SK-N-SH (cell line): Measurements from ENCODE around the gene CRYBB3. TPM values are rescaled to one million over a fixed set of nuclear protein-coding genes. Genes with fewer than 3 reads are reported as not detected.
A peak's percentile ranks its signal among the peaks of the same experiment; 100 is the strongest.

Source experiments
- CTCF ChIA-PET: fragments of 300-600, 350-600 bp; formaldehyde crosslinking; extraction: SDS; loops from one replicate; lab custom pipeline; 2021; lab: Yijun Ruan, JAX
- POLR2A ChIA-PET: fragments of 350-600 bp; sonication (Branson Sonifier 250); formaldehyde crosslinking; extraction: SDS; loops from one replicate; lab custom pipeline; 2020; ENCODE audit warnings: antibody characterized with exemption, inconsistent platforms; lab: Yijun Ruan, JAX
- DNase-seq: peaks from one replicate; pipeline ENCODE4 v3.0.0; 2012
- H2AFZ ChIP-seq: fragments of 200-600 bp; sonication (generic); 2 replicates; pipeline ENCODE4 v1.8.1; 2016; ENCODE audit warnings: antibody characterized with exemption, mild to moderate bottlenecking, low read depth
- H3F3A ChIP-seq: fragments of 200-600 bp; sonication (generic); replicated peaks from 2 replicates; pipeline ENCODE3; 2016; ENCODE audit warnings: antibody characterized with exemption, mild to moderate bottlenecking; ENCODE audit not compliant: insufficient read depth
- H3K27ac ChIP-seq, 2 experiments: fragments of 200-500 bp in 1 of 2; fragments of 200-600 bp in 1 of 2; sonication (Bioruptor generic) in 1 of 2; sonication (generic), shearing (Covaris generic) in 1 of 2; 2 replicates each; pipeline versions ENCODE4 v1.5.1 to v1.6.1; 2014 to 2016; ENCODE audit warnings: low read depth in 2 of 2, inconsistent platforms in 1 of 2, low read length in 1 of 2, mild to moderate bottlenecking in 1 of 2, mixed read lengths in 1 of 2
- H3K27me3 ChIP-seq: fragments of 200-600 bp; sonication (generic), shearing (Covaris generic); 2 replicates; pipeline ENCODE4 v1.6.1; 2016; ENCODE audit warnings: mixed run types; ENCODE audit not compliant: insufficient read depth
- H3K36me3 ChIP-seq, 2 experiments: fragments of 200-500 bp in 1 of 2; fragments of 200-600 bp in 1 of 2; sonication (Bioruptor generic) in 1 of 2; sonication (generic) in 1 of 2; replicated peaks in 1 of 2; 2 replicates each; pipeline versions ENCODE3 to v1.5.1; 2014 to 2016; ENCODE audit warnings: low read length in 1 of 2, mild to moderate bottlenecking in 1 of 2; ENCODE audit not compliant: insufficient read depth in 2 of 2, control insufficient read depth in 1 of 2
- H3K4me1 ChIP-seq, 2 experiments: fragments of 200-500 bp in 1 of 2; fragments of 200-600 bp in 1 of 2; sonication (Bioruptor generic) in 1 of 2; sonication (generic), shearing (Covaris generic) in 1 of 2; 2 replicates each; pipeline versions ENCODE4 v1.5.1 to v1.6.1; 2014 to 2016; ENCODE audit warnings: low read depth in 1 of 2, low read length in 1 of 2, mixed run types in 1 of 2; ENCODE audit not compliant: insufficient read depth in 2 of 2, control insufficient read depth in 1 of 2
- H3K4me2 ChIP-seq: fragments of 200-600 bp; sonication (generic), shearing (Covaris generic); 2 replicates; pipeline ENCODE4 v1.6.1; 2017; ENCODE audit warnings: mixed run types
- H3K4me3 ChIP-seq, 2 experiments: fragments of 200-500 bp in 1 of 2; fragments of 200-600 bp in 1 of 2; sonication (Bioruptor generic) in 1 of 2; sonication (generic), shearing (Covaris generic) in 1 of 2; 2 replicates each; pipeline versions ENCODE4 v1.5.1 to v1.8.1; 2014 to 2016; ENCODE audit warnings: low read depth in 2 of 2, inconsistent platforms in 1 of 2, low read length in 1 of 2, mild to moderate bottlenecking in 1 of 2, mixed read lengths in 1 of 2, moderate library complexity in 1 of 2
- H3K79me2 ChIP-seq: fragments of 200-600 bp; sonication (generic); 2 replicates; pipeline ENCODE4 v1.8.1; 2017; ENCODE audit warnings: mild to moderate bottlenecking; ENCODE audit not compliant: insufficient read depth
- H3K9ac ChIP-seq: fragments of 200-600 bp; sonication (generic); 2 replicates; pipeline ENCODE4 v1.6.1; 2017; ENCODE audit warnings: mixed run types
- H3K9me2 ChIP-seq: fragments of 200-600 bp; sonication (generic); 2 replicates; pipeline ENCODE4 v1.6.1; 2017; ENCODE audit warnings: mixed run types
- H3K9me3 ChIP-seq: fragments of 200-600 bp; sonication (generic); 2 replicates; pipeline ENCODE4 v1.6.1; 2017; ENCODE audit warnings: mixed run types, mild to moderate bottlenecking, moderate library complexity
- H4K20me1 ChIP-seq: fragments of 200-600 bp; sonication (generic); 2 replicates; pipeline ENCODE4 v1.6.1; 2017; ENCODE audit warnings: mild to moderate bottlenecking, mixed run types; ENCODE audit not compliant: insufficient read depth
- CHD2 ChIP-seq: fragments of 150-350 bp; IDR thresholded peaks from 2 replicates; pipeline ENCODE4 v1.6.1; 2018; ENCODE audit warnings: low read length; ENCODE audit not compliant: partially characterized antibody
- EP300 ChIP-seq, 2 experiments: IDR thresholded peaks; 2 replicates each; pipeline versions ENCODE4 v1.4.0 to v1.6.1; 2012; ENCODE audit warnings: borderline replicate concordance in 1 of 2, low read depth in 1 of 2, low read length in 1 of 2
- FOXJ3 ChIP-seq: sonication (generic); formaldehyde crosslinking; IDR thresholded peaks from 2 replicates; pipeline ENCODE4 v1.5.1; 2020; ENCODE audit warnings: mild to moderate bottlenecking, missing genetic modification reagents
- FOXM1 ChIP-seq: IDR thresholded peaks from 2 replicates; pipeline ENCODE4 v1.4.0; 2012; ENCODE audit warnings: low read depth, mild to moderate bottlenecking
- GABPA ChIP-seq: IDR thresholded peaks from 2 replicates; pipeline ENCODE4 v1.4.0; 2012; ENCODE audit warnings: low read depth, mild to moderate bottlenecking
- MAX ChIP-seq: IDR thresholded peaks from 2 replicates; pipeline ENCODE4 v1.4.0; 2012; ENCODE audit warnings: low read depth
- MEF2A ChIP-seq: IDR thresholded peaks from 2 replicates; pipeline ENCODE4 v1.4.0; 2012; ENCODE audit warnings: low read depth, borderline replicate concordance
- MXI1 ChIP-seq: IDR thresholded peaks from 2 replicates; pipeline ENCODE4 v1.6.1; 2012; ENCODE audit warnings: mild to moderate bottlenecking, low read depth, low read length, improper control_type of control experiment
- NFIC ChIP-seq: IDR thresholded peaks from 2 replicates; pipeline ENCODE4 v1.4.0; 2012; ENCODE audit warnings: borderline replicate concordance
- PBX3 ChIP-seq: IDR thresholded peaks from 2 replicates; pipeline ENCODE4; 2012
- POLR2AphosphoS5 ChIP-seq: IDR thresholded peaks from 2 replicates; pipeline ENCODE4 v1.6.1; 2012; ENCODE audit warnings: low read depth, low read length
- REST ChIP-seq: IDR thresholded peaks from 2 replicates; pipeline ENCODE4 v1.6.1; 2012; ENCODE audit warnings: mild to moderate bottlenecking, low read depth, low read length, moderate library complexity
- RFX5 ChIP-seq: IDR thresholded peaks from 2 replicates; pipeline ENCODE4 v1.6.1; 2012; ENCODE audit warnings: mild to moderate bottlenecking, improper control_type of control experiment, low read length
- SMC3 ChIP-seq: IDR thresholded peaks from 2 replicates; pipeline ENCODE4 v1.6.1; 2012; ENCODE audit warnings: low read depth, low read length, improper control_type of control experiment
- TAF1 ChIP-seq: IDR thresholded peaks from 2 replicates; pipeline ENCODE4 v1.6.1; 2012; ENCODE audit warnings: low read depth, mild to moderate bottlenecking, low read length, moderate library complexity, borderline replicate concordance
- TCF12 ChIP-seq: IDR thresholded peaks from 2 replicates; pipeline ENCODE4 v1.4.0; 2012
- TEAD4 ChIP-seq: IDR thresholded peaks from 2 replicates; pipeline ENCODE4 v1.4.0; 2012; ENCODE audit warnings: mild to moderate bottlenecking, borderline replicate concordance; ENCODE audit not compliant: insufficient read depth
- ZBTB33 ChIP-seq: IDR thresholded peaks from 2 replicates; pipeline ENCODE4 v1.4.0; 2012; ENCODE audit warnings: low read depth, borderline replicate concordance
- WGBS: methylation state at CpG from one replicate; pipeline ENCODE4 v1.1.6; 2017; ENCODE audit warnings: low lambda C conversion rate; 5-methylcytosine and 5-hydroxymethylcytosine counted together
- polyA plus RNA-seq, 3 experiments: library from polyadenylated mRNA; depleted of rRNA; stranded (reverse); fragments of >200 nt; gene quantifications; 2 replicates each; pipeline ENCODE4 v1.2.3, GENCODE V29; 2012

CRYBB3 gene
- polyA plus RNA-seq, 1 of the 3 experiments (the other 2 are of a cell fraction) = 0.35 TPM

GRCh38 chr22:25153961-25154666 lies 45.5 kb upstream of the CRYBB3 start:
- peaks cover 0 to 18% of the 10 kb centered on the region in 2 experiments; a peak in 1 of 4 replicates for H3K4me1 ChIP-seq
- H3K9me2 ChIP-seq = no peaks in the 10 kb centered on the region
- ChIA-PET POLR2A (interaction anchor here (1.2 kb wide), 1 partner anchor 11 kb away, joined by 5 read pairs; no protein-coding TSS in a partner anchor), CTCF (interaction anchor here (1.2 to 1.4 kb wide), 2 partner anchors 10 to 48 kb away, joined by 3 to 4 read pairs; no protein-coding TSS in a partner anchor)
- H4K20me1 ChIP-seq = peaks cover 9% of the 10 kb centered on the region
- H3K9me3 ChIP-seq = no peaks in the 10 kb centered on the region
- DNase-seq = peak; percentile 57
- H2AFZ ChIP-seq = no peak overlapping the region
- H3K79me2 ChIP-seq = no peaks in the 10 kb centered on the region
- H3K27ac ChIP-seq = peak overlapping the region in 1 of 2 experiments; percentile 85; a peak in 2 of 4 replicates
- TF ChIP-seq NFIC (peak; percentile 53), EP300 (IDR thresholded peaks at IDR 0.05; ENCODE audit: borderline replicate concordance in 1 of 2, low read depth in 1 of 2, low read length in 1 of 2) (0 out of 4 replicates have a peak, but pooled peaks of 1 of the 2 experiments have one; percentile 15), TCF12 (peak; percentile 77), CHD2 (no peak), MXI1 (peak; percentile 23; the same call in 1 of the 2 replicates), TAF1 (no peak), PBX3 (peak; percentile 43), MAX (no peak), MEF2A (no peak)
- H3F3A ChIP-seq = no peaks in the 10 kb centered on the region
- 62% methylated on average over 7 of the region's 8 CpGs for WGBS
- H3K36me3 ChIP-seq = no peaks in the 10 kb centered on the region
- no peak overlapping the region for H3K4me3 ChIP-seq
- no peak overlapping the region for H3K9ac ChIP-seq
- peak overlapping the region; percentile 23; the same call in 1 of the 2 replicates for H3K4me2 ChIP-seq
- H3K27me3 ChIP-seq = no peaks in the 10 kb centered on the region

- H3K9ac ChIP-seq = no peak overlapping the region
- no peak for DNase-seq
- 70% methylated on average over 2 of the region's 2 CpGs for WGBS
- peaks cover 0 to 18% of the 10 kb centered on the region in 2 experiments; a peak in 1 of 4 replicates for H3K4me1 ChIP-seq
- H3K4me2 ChIP-seq = peak overlapping the region; percentile 23; the same call in 1 of the 2 replicates
- H3K9me3 ChIP-seq = no peaks in the 10 kb centered on the region
- H2AFZ ChIP-seq = no peak overlapping the region
- H3K36me3 ChIP-seq = no peaks in the 10 kb centered on the region
- H3F3A ChIP-seq = no peaks in the 10 kb centered on the region
- no peaks in the 10 kb centered on the region for H3K79me2 ChIP-seq
- POLR2A ChIA-PET = interaction anchor here (1.2 kb wide), 1 partner anchor 11 kb away, joined by 5 read pairs; no protein-coding TSS in a partner anchor
- H3K27me3 ChIP-seq = no peaks in the 10 kb centered on the region
- peaks cover 9% of the 10 kb centered on the region for H4K20me1 ChIP-seq
- no peak overlapping the region for H3K4me3 ChIP-seq
- H3K9me2 ChIP-seq = no peaks in the 10 kb centered on the region
- H3K27ac ChIP-seq = peak overlapping the region in 1 of 2 experiments; percentile 85; a peak in 2 of 4 replicates
- CTCF ChIA-PET = interaction anchor here (1.2 kb wide), 1 partner anchor 9 kb away, joined by 3 read pairs; no protein-coding TSS in a partner anchor
- TF ChIP-seq FOXJ3 (CRISPR knock-in tag) (no peak), RFX5 (no peak), TCF12 (no peak), GABPA (no peak), CHD2 (no peak), REST (no peak), ZBTB33 (no peak), SMC3 (no peak), FOXM1 (no peak), EP300 (IDR thresholded peaks at IDR 0.05; ENCODE audit: borderline replicate concordance in 1 of 2, low read depth in 1 of 2, low read length in 1 of 2) (no peak), POLR2AphosphoS5 (no peak), TEAD4 (no peak)
These were observed 45.0 kb upstream of the CRYBB3 start for GRCh38 chr22:25154667-25154999.
